Progenitor cell of endocrine pancreas (in vitro differentiated cells): ENCODE measurements around the gene LRRC72. TPM values are rescaled to one million over a fixed set of nuclear protein-coding genes. Genes with fewer than 3 reads are reported as not detected.

Experiments
- DNase-seq: peaks from one replicate; pipeline ENCODE4 v3.0.0; 2021; ENCODE audit warnings: low spot score; ENCODE audit not compliant: unreplicated experiment
- H3K27ac Mint-ChIP-seq: 2 replicates; pipeline ENCODE4 v1.8.0; 2021; ENCODE audit warnings: mild to moderate bottlenecking, moderate library complexity, mixed read lengths
- H3K27me3 Mint-ChIP-seq: 2 replicates; pipeline ENCODE4 v1.8.0; 2021; ENCODE audit warnings: mixed read lengths
- H3K36me3 Mint-ChIP-seq: 2 replicates; pipeline ENCODE4 v1.8.0; 2022; ENCODE audit warnings: mixed read lengths; ENCODE audit not compliant: insufficient read depth
- H3K4me1 Mint-ChIP-seq: 2 replicates; pipeline ENCODE4 v1.8.0; 2021; ENCODE audit warnings: low read depth, mixed read lengths
- H3K4me3 Mint-ChIP-seq: 2 replicates; pipeline ENCODE4 v1.8.0; 2021; ENCODE audit warnings: low read depth, mild to moderate bottlenecking, moderate library complexity, mixed read lengths
- H3K9me3 Mint-ChIP-seq: 2 replicates; pipeline ENCODE4 v1.8.0; 2021; ENCODE audit warnings: low read depth, mixed read lengths
- total RNA-seq: library from RNA; stranded (reverse); gene quantifications from 2 replicates; pipeline ENCODE4 v1.2.1, GENCODE V29; 2021
- TF ChIP-seq, protein P1 (sequence below): fragments of 200-600 bp; sonication (generic); IDR thresholded peaks from one replicate; pipeline ENCODE4 v1.5.0; 2021; ENCODE audit warnings: antibody characterized with exemption, mild to moderate bottlenecking; ENCODE audit not compliant: unreplicated experiment

LRRC72 gene
- total RNA-seq, 1 donor from 2014 or later: not detected

DNA sequence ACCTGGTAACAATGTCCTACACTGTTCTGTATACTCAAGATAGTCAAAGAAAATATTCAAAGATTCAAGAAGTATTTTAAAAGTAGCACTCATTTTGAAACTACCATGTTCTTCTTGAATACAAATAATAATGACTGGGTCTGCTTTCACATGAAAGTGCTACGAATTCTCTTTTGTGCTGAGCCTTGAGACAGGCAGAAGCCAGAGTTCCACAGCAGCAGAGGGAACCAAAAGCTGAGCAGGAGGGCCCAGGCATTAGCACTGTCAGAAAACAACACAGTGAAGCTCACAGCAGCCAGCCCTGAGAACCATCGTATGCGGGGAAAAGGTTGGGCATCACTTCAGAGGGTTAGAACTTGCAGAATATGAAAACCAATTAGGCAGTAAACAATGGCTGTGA is 80.1 kb downstream of the LRRC72 start:
- Mint-ChIP-seq H3K4me3 (no peak overlapping the region), H3K4me1 (peaks cover 19% of the 10 kb centered on the region), H3K27ac (peak overlapping the region; percentile 49), H3K36me3 (peaks cover 44% of the 10 kb centered on the region), H3K27me3 (no peaks in the 10 kb centered on the region), H3K9me3 (no peaks in the 10 kb centered on the region)
- DNase-seq: no peak
- TF ChIP-seq, protein P1, sequence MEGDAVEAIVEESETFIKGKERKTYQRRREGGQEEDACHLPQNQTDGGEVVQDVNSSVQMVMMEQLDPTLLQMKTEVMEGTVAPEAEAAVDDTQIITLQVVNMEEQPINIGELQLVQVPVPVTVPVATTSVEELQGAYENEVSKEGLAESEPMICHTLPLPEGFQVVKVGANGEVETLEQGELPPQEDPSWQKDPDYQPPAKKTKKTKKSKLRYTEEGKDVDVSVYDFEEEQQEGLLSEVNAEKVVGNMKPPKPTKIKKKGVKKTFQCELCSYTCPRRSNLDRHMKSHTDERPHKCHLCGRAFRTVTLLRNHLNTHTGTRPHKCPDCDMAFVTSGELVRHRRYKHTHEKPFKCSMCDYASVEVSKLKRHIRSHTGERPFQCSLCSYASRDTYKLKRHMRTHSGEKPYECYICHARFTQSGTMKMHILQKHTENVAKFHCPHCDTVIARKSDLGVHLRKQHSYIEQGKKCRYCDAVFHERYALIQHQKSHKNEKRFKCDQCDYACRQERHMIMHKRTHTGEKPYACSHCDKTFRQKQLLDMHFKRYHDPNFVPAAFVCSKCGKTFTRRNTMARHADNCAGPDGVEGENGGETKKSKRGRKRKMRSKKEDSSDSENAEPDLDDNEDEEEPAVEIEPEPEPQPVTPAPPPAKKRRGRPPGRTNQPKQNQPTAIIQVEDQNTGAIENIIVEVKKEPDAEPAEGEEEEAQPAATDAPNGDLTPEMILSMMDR: no peak

DNA sequence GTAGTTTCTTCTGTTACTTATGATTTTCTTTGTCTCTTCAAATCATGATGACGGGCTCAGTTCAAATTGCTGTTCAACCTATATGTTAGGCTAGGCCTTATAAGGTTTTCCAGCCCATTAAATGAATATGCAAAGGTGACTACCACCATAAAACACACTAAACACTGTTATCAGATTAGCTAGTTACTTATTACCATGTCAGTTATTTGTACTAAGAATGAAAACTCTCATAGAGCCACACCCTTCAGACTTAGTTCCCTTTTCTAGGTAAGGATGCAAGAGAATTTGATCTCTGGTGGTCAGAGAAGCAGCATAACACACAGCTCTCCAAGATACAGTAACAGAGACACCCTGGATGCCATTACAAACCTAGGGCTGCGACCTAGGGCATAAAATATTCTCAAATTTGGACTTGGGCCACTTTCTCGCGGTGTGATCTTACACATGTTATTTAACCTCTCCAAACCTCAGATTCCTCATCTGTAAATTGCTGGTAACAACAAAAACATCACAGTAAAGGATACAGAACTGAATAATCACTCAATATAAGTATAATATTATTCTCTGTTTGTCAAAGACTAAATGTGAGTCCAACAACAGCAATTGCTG is 83.3 kb downstream of the LRRC72 start:
- H3K9me3 Mint-ChIP-seq: no peaks in the 10 kb centered on the region
- peak overlapping the region; percentile 88 for H3K27ac Mint-ChIP-seq
- H3K4me1 Mint-ChIP-seq: peaks cover 21% of the 10 kb centered on the region
- TF ChIP-seq, protein P1: no peak
- H3K4me3 Mint-ChIP-seq: no peak overlapping the region
- no peak for DNase-seq
- peaks cover 30% of the 10 kb centered on the region for H3K36me3 Mint-ChIP-seq
- H3K27me3 Mint-ChIP-seq: no peaks in the 10 kb centered on the region

DNA sequence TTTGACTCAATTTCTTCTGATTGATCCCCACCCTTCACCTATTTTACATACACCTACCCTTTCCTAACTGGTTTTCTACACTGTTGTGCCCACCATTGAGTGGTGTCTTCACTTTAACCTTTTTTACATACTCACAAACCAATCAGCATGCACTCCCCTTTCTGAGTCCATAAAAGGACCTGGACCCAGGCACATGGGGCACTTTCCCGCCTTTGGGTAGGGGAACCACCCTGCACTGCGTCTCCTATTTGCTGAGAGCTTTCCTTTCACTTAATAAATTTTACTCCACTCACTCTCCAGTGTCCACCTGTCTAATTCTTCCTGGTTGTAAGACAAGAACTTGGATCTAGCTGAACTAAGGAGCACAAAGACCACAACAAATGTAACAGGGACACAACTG is 85.1 kb downstream of the LRRC72 start:
- Mint-ChIP-seq H3K36me3 (peaks cover 28% of the 10 kb centered on the region), H3K4me3 (no peak overlapping the region), H3K27ac (no peak overlapping the region), H3K27me3 (no peaks in the 10 kb centered on the region), H3K4me1 (peaks cover 21% of the 10 kb centered on the region), H3K9me3 (no peaks in the 10 kb centered on the region)
- DNase-seq: no peak
- TF ChIP-seq, protein P1: no peak

DNA sequence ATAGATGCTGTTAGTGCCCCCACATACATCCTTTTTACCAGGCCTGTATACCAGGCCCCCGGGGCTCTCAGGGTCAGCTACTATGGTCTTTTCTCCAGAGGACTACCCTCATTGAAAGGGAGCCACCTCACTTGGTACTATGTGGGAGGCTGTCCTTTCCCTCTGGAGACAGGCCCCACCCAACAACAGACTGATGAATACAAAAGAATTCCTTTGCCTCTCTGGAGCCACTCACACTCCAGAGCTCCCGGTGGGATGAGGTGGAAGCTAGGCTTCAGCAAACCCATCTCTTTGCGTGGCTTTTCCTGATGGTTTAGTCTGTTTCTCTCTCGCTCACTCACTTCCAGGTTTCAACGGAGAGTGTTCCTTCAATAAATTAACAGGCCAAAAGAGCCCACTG is 88.6 kb downstream of the LRRC72 start:
- Mint-ChIP-seq H3K27ac (peak overlapping the region; percentile 34), H3K27me3 (no peaks in the 10 kb centered on the region), H3K36me3 (peaks cover 25% of the 10 kb centered on the region), H3K9me3 (no peaks in the 10 kb centered on the region), H3K4me3 (no peak overlapping the region), H3K4me1 (peaks cover 9% of the 10 kb centered on the region)
- DNase-seq: no peak
- TF ChIP-seq, protein P1: no peak

DNA sequence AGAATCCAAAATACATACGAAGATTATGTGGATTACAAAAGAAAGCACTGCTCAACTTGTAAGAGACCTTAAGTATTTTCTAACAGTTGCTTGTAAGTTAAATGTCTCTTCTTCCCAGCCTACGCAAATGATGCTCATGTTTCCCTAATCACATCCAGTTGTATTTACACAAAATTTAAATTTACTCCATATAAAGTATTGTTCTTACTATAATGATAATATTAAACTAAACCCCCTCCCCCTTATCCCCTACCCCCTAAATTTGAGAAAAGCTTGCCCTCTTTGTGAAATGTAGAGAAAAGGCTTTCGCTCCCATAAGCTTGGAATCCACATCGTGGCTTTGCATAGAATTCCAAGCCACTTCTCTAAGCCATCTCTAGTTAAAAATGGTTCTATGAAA is 89.5 kb downstream of the LRRC72 start:
- H3K4me1 Mint-ChIP-seq: peaks cover 5% of the 10 kb centered on the region
- DNase-seq: no peak
- H3K27me3 Mint-ChIP-seq: no peaks in the 10 kb centered on the region
- H3K9me3 Mint-ChIP-seq: no peaks in the 10 kb centered on the region
- H3K27ac Mint-ChIP-seq: no peak overlapping the region
- H3K4me3 Mint-ChIP-seq: no peak overlapping the region
- peaks cover 23% of the 10 kb centered on the region for H3K36me3 Mint-ChIP-seq
- TF ChIP-seq, protein P1: no peak
